HEK293 (cell line): ENCODE data around the gene AHCTF1.

Experiments used
- CTCF ChIA-PET: fragments of 350-600 bp; formaldehyde crosslinking; extraction: SDS; loops from one replicate; lab custom pipeline; 2021; ENCODE audit warnings: antibody characterized with exemption; lab: Yijun Ruan, JAX
- POLR2A ChIA-PET: fragments of 300-600 bp; formaldehyde crosslinking; extraction: SDS; loops from one replicate; lab custom pipeline; 2020; ENCODE audit warnings: antibody characterized with exemption, inconsistent platforms; lab: Yijun Ruan, JAX
- H3K27ac ChIP-seq: fragments of 200-500 bp; sonication (Bioruptor generic); 2 replicates; pipeline ENCODE4 v1.5.1; 2014; ENCODE audit warnings: low read depth, low read length, control low read depth, inconsistent platforms; ENCODE audit errors: extremely low read depth
- H3K36me3 ChIP-seq, 2 experiments: fragments of 200-500 bp in 1 of 2; sonication (Bioruptor generic) in 1 of 2; 1 replicate in 1 of 2; 2 replicates in 1 of 2; pipeline ENCODE4 v1.5.1; 2014 to 2017; ENCODE audit warnings: inconsistent platforms in 2 of 2, low read length in 2 of 2; ENCODE audit not compliant: control insufficient read depth in 2 of 2, insufficient read depth in 1 of 2
- H3K4me1 ChIP-seq: fragments of 200-500 bp; sonication (Bioruptor generic); 2 replicates; pipeline ENCODE4 v1.5.1; 2014; ENCODE audit warnings: mild to moderate bottlenecking, low read length, inconsistent platforms; ENCODE audit not compliant: control insufficient read depth, insufficient read depth
- H3K4me3 ChIP-seq: 2 replicates; pipeline ENCODE4 v1.5.1; 2011; ENCODE audit warnings: low read depth, mild to moderate bottlenecking, control low read depth, low read length, moderate library complexity
- H3K9me3 ChIP-seq: fragments of 200-500 bp; sonication (Bioruptor generic); 2 replicates; pipeline ENCODE4 v1.5.1; 2014; ENCODE audit warnings: low read depth, low read length, inconsistent platforms; ENCODE audit not compliant: control insufficient read depth, insufficient read depth
- BCL11B ChIP-seq: fragments of 450-650 bp; formaldehyde crosslinking; IDR thresholded peaks from 2 replicates; pipeline ENCODE4 v1.5.1; 2016; ENCODE audit warnings: low read depth, missing biosample characterization, missing genetic modification characterization
- GFI1B ChIP-seq: fragments of 450-650 bp; formaldehyde crosslinking; IDR thresholded peaks from 2 replicates; pipeline ENCODE4 v1.5.1; 2016; ENCODE audit warnings: missing biosample characterization, missing genetic modification characterization
- GLI4 ChIP-seq: fragments of 450-650 bp; formaldehyde crosslinking; IDR thresholded peaks from 2 replicates; pipeline ENCODE4 v1.5.1; 2016; ENCODE audit warnings: missing biosample characterization, missing genetic modification characterization
- KLF10 ChIP-seq: fragments of 450-650 bp; IDR thresholded peaks from 2 replicates; pipeline ENCODE4 v1.5.1; 2018; ENCODE audit warnings: missing biosample characterization, mild to moderate bottlenecking, missing genetic modification characterization
- PRDM6 ChIP-seq: fragments of 450-650 bp; formaldehyde crosslinking; IDR thresholded peaks from 2 replicates; pipeline ENCODE4 v1.5.1; 2017; ENCODE audit warnings: missing biosample characterization, missing genetic modification characterization
- SCRT2 ChIP-seq: fragments of 450-650 bp; formaldehyde crosslinking; IDR thresholded peaks from 2 replicates; pipeline ENCODE4 v1.5.1; 2016; ENCODE audit warnings: missing biosample characterization, missing genetic modification characterization
- ZNF121 ChIP-seq: fragments of 450-650 bp; formaldehyde crosslinking; IDR thresholded peaks from 2 replicates; pipeline ENCODE4 v1.5.1; 2016; ENCODE audit warnings: missing biosample characterization, missing genetic modification characterization
- ZNF133 ChIP-seq: fragments of 450-650 bp; formaldehyde crosslinking; IDR thresholded peaks from 2 replicates; pipeline ENCODE4 v1.5.1; 2016; ENCODE audit warnings: missing biosample characterization, missing genetic modification characterization
- ZNF148 ChIP-seq: fragments of 450-650 bp; formaldehyde crosslinking; IDR thresholded peaks from 2 replicates; pipeline ENCODE4 v1.5.0; 2017; ENCODE audit warnings: missing biosample characterization, missing genetic modification characterization, borderline replicate concordance
- ZNF175 ChIP-seq: fragments of 450-650 bp; formaldehyde crosslinking; IDR thresholded peaks from 2 replicates; pipeline ENCODE4 v1.5.1; 2016; ENCODE audit warnings: missing biosample characterization, missing genetic modification characterization
- ZNF18 ChIP-seq: fragments of 450-650 bp; formaldehyde crosslinking; IDR thresholded peaks from 2 replicates; pipeline ENCODE4 v1.5.1; 2016; ENCODE audit warnings: missing biosample characterization, missing genetic modification characterization
- ZNF19 ChIP-seq: fragments of 450-650 bp; formaldehyde crosslinking; IDR thresholded peaks from 2 replicates; pipeline ENCODE4; 2016; ENCODE audit warnings: missing biosample characterization, missing genetic modification characterization, low read depth
- ZNF366 ChIP-seq: fragments of 450-650 bp; formaldehyde crosslinking; conservative IDR thresholded peaks from 2 replicates; pipeline ENCODE4 v1.5.1; 2016; ENCODE audit warnings: missing biosample characterization, missing genetic modification characterization
- ZNF473 ChIP-seq: fragments of 450-650 bp; formaldehyde crosslinking; IDR thresholded peaks from 2 replicates; pipeline ENCODE4 v1.5.1; 2017; ENCODE audit warnings: missing biosample characterization, missing genetic modification characterization
- ZNF610 ChIP-seq: fragments of 450-650 bp; formaldehyde crosslinking; IDR thresholded peaks from 2 replicates; pipeline ENCODE4 v1.5.1; 2016; ENCODE audit warnings: missing biosample characterization, missing genetic modification characterization, borderline replicate concordance
- ZNF626 ChIP-seq: fragments of 450-650 bp; sonication (Bioruptor Pico); formaldehyde crosslinking; IDR thresholded peaks from 2 replicates; pipeline ENCODE4 v1.5.1; 2018; ENCODE audit warnings: missing biosample characterization, missing genetic modification characterization, inconsistent platforms
- ZNF677 ChIP-seq: fragments of 450-650 bp; IDR thresholded peaks from 2 replicates; pipeline ENCODE4 v1.5.0; 2018; ENCODE audit warnings: missing biosample characterization, mild to moderate bottlenecking, missing genetic modification characterization, moderate library complexity
- ZNF76 ChIP-seq: fragments of 450-650 bp; formaldehyde crosslinking; IDR thresholded peaks from 2 replicates; pipeline ENCODE4; 2016; ENCODE audit warnings: low read depth, missing biosample characterization, missing genetic modification characterization, borderline replicate concordance
- ZNF777 ChIP-seq: fragments of 450-650 bp; formaldehyde crosslinking; IDR thresholded peaks from 2 replicates; pipeline ENCODE4 v1.5.1; 2017; ENCODE audit warnings: missing biosample characterization, missing genetic modification characterization, borderline replicate concordance
- ZSCAN18 ChIP-seq: fragments of 450-650 bp; formaldehyde crosslinking; IDR thresholded peaks from 2 replicates; pipeline ENCODE4 v1.5.1; 2016; ENCODE audit warnings: missing biosample characterization, missing genetic modification characterization
- TF ChIP-seq, protein P1 (sequence below): fragments of 450-650 bp; formaldehyde crosslinking; IDR thresholded peaks from 2 replicates; pipeline ENCODE4 v1.5.1; 2016; ENCODE audit warnings: missing biosample characterization, missing genetic modification characterization

The AHCTF1 gene

GRCh38 chr1:246978785-246979184 is 47.0 kb upstream of the AHCTF1 start:
- no peaks in the 10 kb centered on the region for H3K4me1 ChIP-seq
- ChIA-PET POLR2A (no interaction called here), CTCF (no interaction called here)
- TF ChIP-seq ZNF777 (no peak), SCRT2 (tag by site-specific recombination) (no peak), ZSCAN18 (tag by site-specific recombination) (no peak), GLI4 (tag by site-specific recombination) (no peak), GFI1B (no peak), ZNF19 (tag by site-specific recombination) (no peak), ZNF133 (tag by site-specific recombination) (no peak), ZNF626 (no peak)
- H3K36me3 ChIP-seq, result peaks cover 0 to 38% of the 10 kb centered on the region in 2 experiments; a peak in 1 of 3 replicates
- H3K9me3 ChIP-seq, result no peaks in the 10 kb centered on the region
- H3K27ac ChIP-seq, result no peak overlapping the region
- no peak overlapping the region for H3K4me3 ChIP-seq

- POLR2A ChIA-PET, result no interaction called here
- Histone ChIP-seq H3K36me3 (peaks cover 0 to 36% of the 10 kb centered on the region in 2 experiments; a peak in 1 of 3 replicates), H3K4me3 (no peak overlapping the region), H3K27ac (no peak overlapping the region), H3K9me3 (no peaks in the 10 kb centered on the region), H3K4me1 (no peaks in the 10 kb centered on the region)
- CTCF ChIA-PET, result no interaction called here
- no peak for TF ChIP-seq ZNF121 (tag by site-specific recombination)
- TF ChIP-seq PRDM6 (tag by site-specific recombination), result no peak
- TF ChIP-seq ZNF148 (tag by site-specific recombination), result no peak
- TF ChIP-seq ZNF610 (tag by site-specific recombination), result no peak
- no peak for TF ChIP-seq ZNF175 (tag by site-specific recombination)
- TF ChIP-seq KLF10 (tag by site-specific recombination), result no peak
- TF ChIP-seq, protein P1, sequence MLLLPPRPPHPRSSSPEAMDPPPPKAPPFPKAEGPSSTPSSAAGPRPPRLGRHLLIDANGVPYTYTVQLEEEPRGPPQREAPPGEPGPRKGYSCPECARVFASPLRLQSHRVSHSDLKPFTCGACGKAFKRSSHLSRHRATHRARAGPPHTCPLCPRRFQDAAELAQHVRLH, result no peak
- no peak for TF ChIP-seq ZNF18
- TF ChIP-seq ZNF473 (tag by site-specific recombination), result no peak
- no peak for TF ChIP-seq ZNF76 (tag by site-specific recombination)
- TF ChIP-seq ZNF677 (tag by site-specific recombination), result no peak
- TF ChIP-seq ZNF366 (tag by site-specific recombination), result no peak
- TF ChIP-seq BCL11B (tag by site-specific recombination), result no peak
Measured at GRCh38 chr1:246978281-246978680, 46.5 kb upstream of the AHCTF1 start.
